SK-N-SH treated with all-trans-retinoic acid at 6 μM for 48 hours (cell line): ENCODE results near the gene MMP23B.

Experiments
- ATAC-seq: fragments of 200-7000 bp; cut with Tn5 transposase; 3 replicates; pipeline ENCODE4 v1.9.1; 2020; ENCODE audit warnings: mild to moderate bottlenecking, moderate library complexity
- ARNTL ChIP-seq: fragments of 450-650 bp; formaldehyde crosslinking; IDR thresholded peaks from 2 replicates; pipeline ENCODE4 v1.5.0; 2020; ENCODE audit warnings: low read depth, mild to moderate bottlenecking, moderate library complexity, borderline replicate concordance
- CSDC2 ChIP-seq: fragments of 250-450 bp; sonication (Bioruptor Pico); IDR thresholded peaks from 2 replicates; pipeline ENCODE4 v1.5.0; 2020; ENCODE audit warnings: mild to moderate bottlenecking, moderate library complexity
- ESRRG ChIP-seq: fragments of 250-450 bp; sonication (Bioruptor Pico); IDR thresholded peaks from 2 replicates; pipeline ENCODE4 v1.6.1; 2021; ENCODE audit warnings: mild to moderate bottlenecking
- GLIS3 ChIP-seq: fragments of 250-450 bp; sonication (Bioruptor Pico); IDR thresholded peaks from 2 replicates; pipeline ENCODE4 v1.5.0; 2020; ENCODE audit warnings: mild to moderate bottlenecking, moderate library complexity
- PATZ1 ChIP-seq: fragments of 250-450 bp; sonication (Bioruptor Pico); IDR thresholded peaks from 2 replicates; pipeline ENCODE4 v1.8.0; 2020; ENCODE audit warnings: mild to moderate bottlenecking, moderate library complexity, borderline replicate concordance
- POU6F1 ChIP-seq: fragments of 250-450 bp; sonication (Bioruptor Pico); IDR thresholded peaks from 2 replicates; pipeline ENCODE4 v1.8.0; 2021; ENCODE audit warnings: low read depth, mild to moderate bottlenecking, moderate library complexity, borderline replicate concordance
- PPARA ChIP-seq: fragments of 250-450 bp; sonication (Bioruptor Pico); IDR thresholded peaks from 2 replicates; pipeline ENCODE4 v1.5.0; 2020; ENCODE audit warnings: mild to moderate bottlenecking, borderline replicate concordance
- RARB ChIP-seq: fragments of 250-450 bp; sonication (Bioruptor Pico); IDR thresholded peaks from 2 replicates; pipeline ENCODE4 v1.8.0; 2021; ENCODE audit warnings: mild to moderate bottlenecking, moderate library complexity
- SNAI2 ChIP-seq: fragments of 250-450 bp; sonication (Bioruptor Pico); IDR thresholded peaks from 2 replicates; pipeline ENCODE4 v1.5.0; 2020; ENCODE audit warnings: mild to moderate bottlenecking, moderate library complexity
- ZC3H10 ChIP-seq: fragments of 250-450 bp; sonication (Bioruptor Pico); IDR thresholded peaks from 2 replicates; pipeline ENCODE4 v1.5.1; 2021; ENCODE audit warnings: mild to moderate bottlenecking, moderate library complexity
- ZFP3 ChIP-seq: fragments of 250-450 bp; sonication (Bioruptor Pico); IDR thresholded peaks from 2 replicates; pipeline ENCODE4 v1.5.0; 2020; ENCODE audit warnings: mild to moderate bottlenecking, moderate library complexity
- ZFP30 ChIP-seq: fragments of 450-650 bp; formaldehyde crosslinking; IDR thresholded peaks from 2 replicates; pipeline ENCODE4 v1.5.0; 2022; ENCODE audit warnings: mild to moderate bottlenecking, moderate library complexity
- ZNF565 ChIP-seq: fragments of 450-650 bp; formaldehyde crosslinking; conservative IDR thresholded peaks from 2 replicates; pipeline ENCODE4 v1.5.0; 2020; ENCODE audit warnings: low read depth, mild to moderate bottlenecking, moderate library complexity
- ZNF70 ChIP-seq: fragments of 450-650 bp; formaldehyde crosslinking; IDR thresholded peaks from 2 replicates; pipeline ENCODE4 v1.5.0; 2020; ENCODE audit warnings: mild to moderate bottlenecking, moderate library complexity
- ZNF8 ChIP-seq: fragments of 450-650 bp; formaldehyde crosslinking; IDR thresholded peaks from 2 replicates; pipeline ENCODE4 v1.5.0; 2020; ENCODE audit warnings: mild to moderate bottlenecking, moderate library complexity
- TF ChIP-seq, protein P1 (sequence below): fragments of 250-450 bp; sonication (Bioruptor Pico); IDR thresholded peaks from 2 replicates; pipeline ENCODE4 v1.5.0; 2020; ENCODE audit warnings: mild to moderate bottlenecking, moderate library complexity
- TF ChIP-seq, protein P2 (sequence below): fragments of 250-450 bp; sonication (Bioruptor Pico); IDR thresholded peaks from 2 replicates; pipeline ENCODE4 v1.5.1; 2021; ENCODE audit warnings: mild to moderate bottlenecking, moderate library complexity

The MMP23B gene

DNA sequence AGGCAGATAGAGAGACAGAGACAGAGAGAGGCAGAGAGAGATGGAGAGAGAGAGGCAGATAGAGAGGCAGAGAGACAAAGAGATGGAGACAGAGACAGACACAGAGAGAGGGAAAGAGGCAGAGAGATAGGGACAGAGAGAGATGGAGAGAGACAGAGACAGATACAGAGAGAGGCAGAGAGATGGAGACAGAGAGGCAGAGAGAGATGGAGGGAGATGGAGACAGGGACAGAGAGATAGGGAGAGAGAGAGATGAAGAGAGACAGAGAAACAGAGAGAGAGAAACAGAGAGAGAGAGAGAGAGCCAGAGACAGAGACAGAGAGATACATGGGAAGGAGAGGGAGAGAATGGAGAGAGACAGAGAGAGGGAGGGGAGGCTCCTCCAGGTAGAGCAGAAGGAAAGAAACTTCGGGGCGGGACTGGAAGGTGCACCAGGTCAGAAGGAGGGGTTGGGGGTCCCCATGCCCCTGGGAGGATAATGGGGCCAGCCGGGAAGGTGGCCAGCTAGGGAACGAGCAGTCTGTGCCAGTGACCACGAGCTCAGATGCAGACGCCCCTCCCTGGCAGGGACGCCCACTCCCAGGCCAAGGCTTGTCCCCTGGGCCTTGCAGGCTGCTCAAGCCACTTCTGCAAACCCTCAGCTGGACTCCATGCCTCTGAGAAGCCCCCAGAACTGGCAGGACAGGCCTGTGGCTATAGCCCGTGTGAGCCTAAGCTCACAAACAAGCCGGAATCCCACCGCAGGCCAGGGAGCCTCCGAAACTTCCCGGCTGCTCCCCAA lies 35.3 kb upstream of the MMP23B start (continued):
- no peak for TF ChIP-seq POU6F1 (CRISPR knock-in tag)
- TF ChIP-seq PATZ1 = no peak
- no peak for TF ChIP-seq ZNF565
- TF ChIP-seq SNAI2 (CRISPR knock-in tag) = no peak

DNA sequence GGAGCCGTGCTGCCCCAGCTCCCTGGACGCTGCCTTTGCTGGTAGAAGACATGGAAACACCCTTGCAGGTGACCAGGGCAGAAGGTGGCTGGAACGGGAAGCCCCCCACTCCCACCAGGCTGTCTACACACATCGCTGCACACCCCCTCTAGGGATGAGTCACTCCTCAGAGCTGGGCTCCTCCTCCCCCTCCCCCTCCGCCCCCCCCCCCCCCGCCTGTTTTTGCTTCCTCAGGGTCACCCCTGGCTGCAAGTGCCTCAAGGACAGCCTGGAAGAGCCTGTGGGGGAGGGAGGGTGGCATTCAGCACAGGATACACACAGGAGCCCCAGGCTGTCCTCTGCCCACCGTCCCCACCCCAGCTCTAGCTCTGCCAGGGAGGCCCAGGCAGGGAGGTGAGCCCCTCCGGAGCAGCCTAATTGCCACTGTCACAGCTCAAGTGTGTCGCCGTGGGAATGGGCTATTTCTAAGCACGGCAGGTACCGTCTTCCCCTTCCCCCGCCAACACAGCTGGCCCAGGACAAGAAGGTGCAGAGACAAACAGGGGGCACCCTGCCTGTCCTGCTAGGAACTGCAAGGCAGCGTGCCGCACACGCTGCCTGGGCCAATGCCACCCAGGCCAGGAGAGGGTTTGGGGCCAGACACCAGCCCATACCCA lies 34.6 kb upstream of the MMP23B start:
- ATAC-seq = peak; percentile 63
- TF ChIP-seq ARNTL (no peak), PATZ1 (no peak), GLIS3 (CRISPR knock-in tag) (no peak), ZFP30 (no peak), PPARA (CRISPR knock-in tag) (no peak), ZNF70 (CRISPR knock-in tag) (no peak), POU6F1 (CRISPR knock-in tag) (no peak), ESRRG (CRISPR knock-in tag) (no peak), CSDC2 (CRISPR knock-in tag) (no peak), ZNF565 (no peak), ZNF8 (CRISPR knock-in tag) (no peak), ZC3H10 (CRISPR knock-in tag) (no peak), ZFP3 (no peak), RARB (CRISPR knock-in tag) (no peak)
- TF ChIP-seq, protein P1, sequence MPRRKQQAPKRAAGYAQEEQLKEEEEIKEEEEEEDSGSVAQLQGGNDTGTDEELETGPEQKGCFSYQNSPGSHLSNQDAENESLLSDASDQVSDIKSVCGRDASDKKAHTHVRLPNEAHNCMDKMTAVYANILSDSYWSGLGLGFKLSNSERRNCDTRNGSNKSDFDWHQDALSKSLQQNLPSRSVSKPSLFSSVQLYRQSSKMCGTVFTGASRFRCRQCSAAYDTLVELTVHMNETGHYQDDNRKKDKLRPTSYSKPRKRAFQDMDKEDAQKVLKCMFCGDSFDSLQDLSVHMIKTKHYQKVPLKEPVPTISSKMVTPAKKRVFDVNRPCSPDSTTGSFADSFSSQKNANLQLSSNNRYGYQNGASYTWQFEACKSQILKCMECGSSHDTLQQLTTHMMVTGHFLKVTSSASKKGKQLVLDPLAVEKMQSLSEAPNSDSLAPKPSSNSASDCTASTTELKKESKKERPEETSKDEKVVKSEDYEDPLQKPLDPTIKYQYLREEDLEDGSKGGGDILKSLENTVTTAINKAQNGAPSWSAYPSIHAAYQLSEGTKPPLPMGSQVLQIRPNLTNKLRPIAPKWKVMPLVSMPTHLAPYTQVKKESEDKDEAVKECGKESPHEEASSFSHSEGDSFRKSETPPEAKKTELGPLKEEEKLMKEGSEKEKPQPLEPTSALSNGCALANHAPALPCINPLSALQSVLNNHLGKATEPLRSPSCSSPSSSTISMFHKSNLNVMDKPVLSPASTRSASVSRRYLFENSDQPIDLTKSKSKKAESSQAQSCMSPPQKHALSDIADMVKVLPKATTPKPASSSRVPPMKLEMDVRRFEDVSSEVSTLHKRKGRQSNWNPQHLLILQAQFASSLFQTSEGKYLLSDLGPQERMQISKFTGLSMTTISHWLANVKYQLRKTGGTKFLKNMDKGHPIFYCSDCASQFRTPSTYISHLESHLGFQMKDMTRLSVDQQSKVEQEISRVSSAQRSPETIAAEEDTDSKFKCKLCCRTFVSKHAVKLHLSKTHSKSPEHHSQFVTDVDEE = no peak
- TF ChIP-seq, protein P2, sequence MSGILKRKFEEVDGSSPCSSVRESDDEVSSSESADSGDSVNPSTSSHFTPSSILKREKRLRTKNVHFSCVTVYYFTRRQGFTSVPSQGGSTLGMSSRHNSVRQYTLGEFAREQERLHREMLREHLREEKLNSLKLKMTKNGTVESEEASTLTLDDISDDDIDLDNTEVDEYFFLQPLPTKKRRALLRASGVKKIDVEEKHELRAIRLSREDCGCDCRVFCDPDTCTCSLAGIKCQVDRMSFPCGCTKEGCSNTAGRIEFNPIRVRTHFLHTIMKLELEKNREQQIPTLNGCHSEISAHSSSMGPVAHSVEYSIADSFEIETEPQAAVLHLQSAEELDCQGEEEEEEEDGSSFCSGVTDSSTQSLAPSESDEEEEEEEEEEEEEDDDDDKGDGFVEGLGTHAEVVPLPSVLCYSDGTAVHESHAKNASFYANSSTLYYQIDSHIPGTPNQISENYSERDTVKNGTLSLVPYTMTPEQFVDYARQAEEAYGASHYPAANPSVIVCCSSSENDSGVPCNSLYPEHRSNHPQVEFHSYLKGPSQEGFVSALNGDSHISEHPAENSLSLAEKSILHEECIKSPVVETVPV (CRISPR knock-in tag) = no peak
